ENCODE measurements around the gene NIT1.

The NIT1 gene

DNA sequence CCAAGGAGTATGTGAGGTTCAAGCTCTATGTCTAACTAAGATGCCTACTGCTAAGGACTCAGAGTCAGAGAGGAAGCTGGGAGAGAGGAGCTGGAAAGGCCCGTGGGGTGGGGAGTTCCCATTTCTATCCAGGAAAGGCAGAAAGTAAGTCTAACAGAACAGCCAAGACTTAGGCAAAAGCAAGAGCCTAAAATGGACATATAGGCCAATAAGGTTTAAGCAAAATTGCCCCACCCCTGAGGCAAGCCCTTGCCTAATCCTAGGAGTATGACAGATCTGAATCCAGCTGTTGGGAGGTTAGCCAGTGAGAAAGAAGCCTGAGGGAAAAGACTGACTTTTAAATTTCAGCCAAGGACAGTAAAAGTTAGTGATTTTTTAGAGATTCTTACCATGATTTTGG is 21.4 kb upstream of the NIT1 start:
- Histone ChIP-seq H3K27me3 (ENCODE audit: insufficient read depth, low read length) (no peaks in the 10 kb centered on the region), H2AFZ (ENCODE audit: low read length, unreplicated experiment) (no peak overlapping the region), H3K79me2 (ENCODE audit: control insufficient read depth, insufficient read depth, low read length, unreplicated experiment) (no peaks in the 10 kb centered on the region), H3K4me1 (ENCODE audit: control insufficient read depth, insufficient read depth, low read length, unreplicated experiment) (peaks cover 17% of the 10 kb centered on the region), H3K27ac (ENCODE audit: low read depth, low read length) (no peak overlapping the region), H3K36me3 (ENCODE audit: insufficient read depth, low read length) (no peaks in the 10 kb centered on the region), H3K4me3 (ENCODE audit: low read depth, low read length) (no peak overlapping the region)

DNA sequence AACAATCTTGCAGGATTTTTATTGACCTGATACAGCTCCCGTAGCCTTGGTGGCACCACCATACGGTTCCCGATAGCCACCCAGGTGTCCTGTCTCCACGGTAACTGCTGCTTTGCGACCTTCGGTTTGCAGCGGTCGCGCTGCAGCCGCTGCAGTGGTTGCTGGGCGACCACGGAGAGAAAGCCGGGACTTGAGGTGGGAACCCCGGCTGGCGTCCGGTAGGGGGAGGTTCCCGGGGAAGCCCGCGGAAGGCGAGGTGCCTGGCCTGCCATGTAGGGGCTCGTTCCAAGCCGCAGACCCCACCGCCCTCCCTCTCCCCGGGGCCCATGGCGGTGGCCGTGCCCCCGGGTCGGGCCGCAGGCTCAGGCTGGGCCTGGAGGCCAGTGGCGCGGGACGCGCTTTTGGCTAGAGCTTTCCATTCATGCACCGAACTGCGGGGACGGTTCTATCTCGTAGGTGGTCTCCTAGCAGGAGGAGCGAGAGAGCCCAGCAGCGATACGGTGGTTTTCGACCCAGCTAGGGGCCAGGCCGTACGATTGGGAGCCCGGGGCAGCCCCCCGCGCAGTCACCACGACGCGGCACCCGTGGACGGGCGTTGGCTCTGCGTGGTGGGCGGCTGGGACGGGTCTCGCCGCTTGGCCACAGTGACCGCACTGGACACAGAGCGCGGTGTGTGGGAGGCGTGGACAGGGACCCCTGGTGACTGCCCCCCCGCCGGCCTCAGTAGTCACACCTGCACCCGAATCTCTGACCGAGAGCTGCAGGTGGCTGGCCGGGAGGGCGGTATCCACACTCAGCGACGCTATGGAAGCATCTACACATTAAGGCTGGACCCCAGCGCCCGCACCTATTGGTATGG is 19.5 kb upstream of the NIT1 start, which contains the start of gene KLHDC9:
KLHDC9 (plus strand) TSS at position 152 of the 859 bp plus-strand sequence; CDS start at position 327, 175 bp downstream.
- Histone ChIP-seq H3K36me3 (ENCODE audit: insufficient read depth, low read length) (no peaks in the 10 kb centered on the region), H3K27ac (ENCODE audit: low read depth, low read length) (no peak within 1 kb of the TSS), H3K4me3 (ENCODE audit: low read depth, low read length) (peak within 1 kb of the TSS; percentile 75), H3K79me2 (ENCODE audit: control insufficient read depth, insufficient read depth, low read length, unreplicated experiment) (no peaks in the 10 kb centered on the region), H3K4me1 (ENCODE audit: control insufficient read depth, insufficient read depth, low read length, unreplicated experiment) (peaks cover 4% of the 10 kb centered on the region), H2AFZ (ENCODE audit: low read length, unreplicated experiment) (peak within 1 kb of the TSS; percentile 47), H3K27me3 (ENCODE audit: insufficient read depth, low read length) (no peaks in the 10 kb centered on the region)

DNA sequence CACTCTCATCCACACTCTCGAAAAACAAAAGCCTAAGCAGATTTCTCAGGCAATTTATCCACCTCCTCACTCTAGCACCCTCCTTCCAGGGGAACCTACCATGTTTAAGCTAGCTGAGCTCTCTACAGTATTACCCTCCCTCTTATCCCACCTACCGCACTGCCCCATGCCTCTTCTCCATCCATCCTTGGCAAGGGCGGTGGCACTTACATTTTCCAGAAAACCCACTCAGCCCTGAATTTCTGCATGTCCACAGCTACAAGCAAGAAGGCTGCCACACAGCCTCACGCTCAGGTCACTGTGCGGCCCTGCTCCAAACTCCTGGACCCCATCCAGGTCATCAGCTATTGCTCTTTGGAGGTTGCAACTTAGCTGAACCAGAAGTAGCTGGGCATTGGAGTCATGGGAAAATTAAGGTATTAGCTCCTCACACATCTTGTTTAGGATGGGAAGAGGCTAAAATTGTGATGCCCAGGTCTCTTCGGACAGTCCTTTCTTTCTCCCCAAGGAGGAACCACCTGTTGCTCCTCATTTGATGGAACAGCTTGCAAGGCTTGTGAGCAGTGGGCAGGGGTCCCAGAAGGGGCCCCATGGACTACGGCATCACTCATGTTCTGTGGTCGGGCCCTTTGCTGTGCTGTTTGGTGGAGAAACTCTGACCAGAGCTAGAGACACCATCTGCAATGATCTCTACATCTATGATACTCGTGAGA is 18.7 kb upstream of the NIT1 start:
- no peak overlapping the region for H3K4me3 ChIP-seq (ENCODE audit: low read depth, low read length)
- H3K27ac ChIP-seq (ENCODE audit: low read depth, low read length), result no peak overlapping the region
- H2AFZ ChIP-seq (ENCODE audit: low read length, unreplicated experiment), result no peak overlapping the region
- H3K27me3 ChIP-seq (ENCODE audit: insufficient read depth, low read length), result no peaks in the 10 kb centered on the region
- H3K79me2 ChIP-seq (ENCODE audit: control insufficient read depth, insufficient read depth, low read length, unreplicated experiment), result peaks cover 4% of the 10 kb centered on the region
- H3K36me3 ChIP-seq (ENCODE audit: insufficient read depth, low read length), result no peaks in the 10 kb centered on the region
- H3K4me1 ChIP-seq (ENCODE audit: control insufficient read depth, insufficient read depth, low read length, unreplicated experiment), result peaks cover 3% of the 10 kb centered on the region

DNA sequence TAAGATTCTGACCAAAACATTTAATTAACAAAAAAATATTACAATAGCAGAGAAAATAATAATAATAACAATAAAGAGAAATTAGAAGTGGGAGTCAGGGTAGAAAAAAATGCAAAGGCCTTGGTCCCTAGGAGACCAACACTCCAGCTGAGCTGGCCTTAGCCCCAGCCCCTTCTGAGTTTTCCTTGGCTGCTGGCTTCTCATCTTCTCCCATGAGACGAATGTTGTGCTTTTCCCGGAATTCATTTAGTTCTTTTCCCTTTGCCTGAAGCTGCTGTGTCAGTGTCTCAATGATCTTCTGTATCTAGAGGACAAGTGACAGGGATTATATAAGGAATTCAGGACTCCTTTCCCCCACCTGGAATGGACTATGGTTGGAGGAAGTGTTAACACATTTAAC is 17.3 kb upstream of the NIT1 start:
- no peaks in the 10 kb centered on the region for H3K27me3 ChIP-seq (ENCODE audit: insufficient read depth, low read length)
- peaks cover 3% of the 10 kb centered on the region for H3K4me1 ChIP-seq (ENCODE audit: control insufficient read depth, insufficient read depth, low read length, unreplicated experiment)
- no peak overlapping the region for H2AFZ ChIP-seq (ENCODE audit: low read length, unreplicated experiment)
- H3K27ac ChIP-seq (ENCODE audit: low read depth, low read length), result no peak overlapping the region
- H3K36me3 ChIP-seq (ENCODE audit: insufficient read depth, low read length), result no peaks in the 10 kb centered on the region
- H3K79me2 ChIP-seq (ENCODE audit: control insufficient read depth, insufficient read depth, low read length, unreplicated experiment), result peaks cover 10% of the 10 kb centered on the region
- no peak overlapping the region for H3K4me3 ChIP-seq (ENCODE audit: low read depth, low read length)

DNA sequence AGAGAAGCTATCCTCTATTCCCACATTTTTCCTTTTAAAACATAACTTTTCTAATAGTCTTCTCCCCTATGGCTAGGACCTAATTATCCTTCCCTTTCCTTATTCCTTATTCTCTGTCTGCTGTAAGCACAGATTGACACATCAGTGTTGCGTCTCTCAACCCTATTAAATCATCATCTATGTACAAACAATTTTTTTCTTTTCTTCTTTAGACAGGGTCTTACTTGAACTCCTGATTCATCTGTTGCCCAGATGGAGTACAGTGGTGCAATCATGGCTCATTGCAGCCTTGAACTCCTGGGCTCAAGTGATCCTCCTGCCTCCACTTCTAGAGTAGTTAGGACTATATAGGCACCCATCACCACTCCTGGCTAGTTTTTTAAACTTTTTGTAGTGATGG is 11.5 kb upstream of the NIT1 start:
- 0 out of 2 replicates have a peak, but pooled peaks cover 5% of the 10 kb centered on the region for H3K36me3 ChIP-seq (ENCODE audit: insufficient read depth, low read length)

DNA sequence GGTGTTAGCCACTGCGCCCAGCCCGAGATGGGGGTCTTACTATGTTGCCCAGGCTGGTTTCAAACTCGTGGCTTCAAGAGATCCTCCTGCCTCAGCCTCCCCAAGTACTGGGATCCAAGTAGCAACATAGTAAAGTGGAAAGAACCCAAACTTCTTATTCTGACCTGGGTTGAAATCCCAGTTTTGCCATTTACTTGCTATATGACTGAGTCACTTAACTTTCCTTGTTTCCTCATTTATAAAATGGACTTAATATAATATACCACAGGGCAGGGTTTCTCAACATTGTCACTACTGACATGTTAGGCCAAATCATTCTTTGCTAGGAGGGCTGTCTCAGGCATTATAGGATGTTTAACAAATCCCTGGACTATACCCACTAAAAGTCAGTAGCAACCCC is 6.8 kb upstream of the NIT1 start:
- no peak overlapping the region for H2AFZ ChIP-seq (ENCODE audit: low read length, unreplicated experiment)
- 0 out of 2 replicates have a peak, but pooled peaks cover 8% of the 10 kb centered on the region for H3K36me3 ChIP-seq (ENCODE audit: insufficient read depth, low read length)
- no peaks in the 10 kb centered on the region for H3K27me3 ChIP-seq (ENCODE audit: insufficient read depth, low read length)
- no peak overlapping the region for H3K27ac ChIP-seq (ENCODE audit: low read depth, low read length)
- no peak overlapping the region for H3K4me3 ChIP-seq (ENCODE audit: low read depth, low read length)
- peaks cover 77% of the 10 kb centered on the region for H3K79me2 ChIP-seq (ENCODE audit: control insufficient read depth, insufficient read depth, low read length, unreplicated experiment)
- peaks cover 18% of the 10 kb centered on the region for H3K4me1 ChIP-seq (ENCODE audit: control insufficient read depth, insufficient read depth, low read length, unreplicated experiment)

More for the DNA sequence above, 11.5 kb upstream of the NIT1 start:
- H3K27ac ChIP-seq (ENCODE audit: low read depth, low read length), result no peak overlapping the region
- H3K79me2 ChIP-seq (ENCODE audit: control insufficient read depth, insufficient read depth, low read length, unreplicated experiment), result peaks cover 46% of the 10 kb centered on the region
- no peak overlapping the region for H2AFZ ChIP-seq (ENCODE audit: low read length, unreplicated experiment)
- H3K4me1 ChIP-seq (ENCODE audit: control insufficient read depth, insufficient read depth, low read length, unreplicated experiment), result no peaks in the 10 kb centered on the region
- no peaks in the 10 kb centered on the region for H3K27me3 ChIP-seq (ENCODE audit: insufficient read depth, low read length)
- H3K4me3 ChIP-seq (ENCODE audit: low read depth, low read length), result no peak overlapping the region

DNA sequence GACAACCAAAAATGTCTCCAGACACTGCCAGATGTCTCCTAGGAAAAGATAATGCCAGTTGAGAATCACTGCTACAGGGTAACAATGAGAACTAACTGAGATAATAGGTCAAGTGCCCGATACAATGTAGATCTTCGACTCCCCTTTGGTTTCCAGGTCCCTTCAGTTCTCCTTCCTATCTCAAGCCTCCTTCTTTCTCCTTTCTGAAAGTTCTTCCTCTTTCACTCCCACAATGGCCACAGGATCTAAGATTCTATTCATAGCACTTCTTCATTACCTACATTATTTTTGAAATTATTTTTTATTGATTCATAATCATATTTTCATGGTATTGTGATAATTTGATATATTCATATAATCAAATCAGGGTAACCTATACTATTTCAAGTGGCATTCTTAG is 6.4 kb upstream of the NIT1 start:
- H3K79me2 ChIP-seq (ENCODE audit: control insufficient read depth, insufficient read depth, low read length, unreplicated experiment), result peaks cover 77% of the 10 kb centered on the region
- peaks cover 21% of the 10 kb centered on the region for H3K4me1 ChIP-seq (ENCODE audit: control insufficient read depth, insufficient read depth, low read length, unreplicated experiment)

DNA sequence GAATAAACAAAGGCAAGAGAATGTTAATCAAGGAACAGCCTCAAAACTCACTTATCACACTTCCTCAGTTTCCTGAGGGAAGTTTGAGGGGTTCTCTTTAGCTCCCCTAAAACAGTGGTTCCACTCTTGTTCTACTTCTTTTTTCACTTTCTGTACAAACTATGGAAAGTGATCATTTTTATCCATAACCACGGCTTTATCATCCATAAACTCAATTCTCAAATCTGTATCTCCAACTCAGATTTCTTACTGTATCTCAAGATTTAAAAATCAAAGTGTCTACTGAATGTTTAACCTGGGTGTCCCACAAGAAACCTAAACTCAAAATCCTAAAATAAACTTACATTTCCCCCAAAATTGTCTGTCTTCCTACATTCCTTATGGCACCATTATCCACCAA is 4.0 kb upstream of the NIT1 start:
- Histone ChIP-seq H3K36me3 (ENCODE audit: insufficient read depth, low read length) (0 out of 2 replicates have a peak, but pooled peaks cover 8% of the 10 kb centered on the region), H3K4me1 (ENCODE audit: control insufficient read depth, insufficient read depth, low read length, unreplicated experiment) (peaks cover 25% of the 10 kb centered on the region), H3K27ac (ENCODE audit: low read depth, low read length) (no peak overlapping the region), H3K27me3 (ENCODE audit: insufficient read depth, low read length) (no peaks in the 10 kb centered on the region), H3K4me3 (ENCODE audit: low read depth, low read length) (no peak overlapping the region), H2AFZ (ENCODE audit: low read length, unreplicated experiment) (no peak overlapping the region), H3K79me2 (ENCODE audit: control insufficient read depth, insufficient read depth, low read length, unreplicated experiment) (peaks cover 78% of the 10 kb centered on the region)

More for the DNA sequence above, 6.4 kb upstream of the NIT1 start:
- H3K27ac ChIP-seq (ENCODE audit: low read depth, low read length), result no peak overlapping the region
- H3K36me3 ChIP-seq (ENCODE audit: insufficient read depth, low read length), result 0 out of 2 replicates have a peak, but pooled peaks cover 8% of the 10 kb centered on the region
- H3K27me3 ChIP-seq (ENCODE audit: insufficient read depth, low read length), result no peaks in the 10 kb centered on the region
- H2AFZ ChIP-seq (ENCODE audit: low read length, unreplicated experiment), result no peak overlapping the region
- no peak overlapping the region for H3K4me3 ChIP-seq (ENCODE audit: low read depth, low read length)

DNA sequence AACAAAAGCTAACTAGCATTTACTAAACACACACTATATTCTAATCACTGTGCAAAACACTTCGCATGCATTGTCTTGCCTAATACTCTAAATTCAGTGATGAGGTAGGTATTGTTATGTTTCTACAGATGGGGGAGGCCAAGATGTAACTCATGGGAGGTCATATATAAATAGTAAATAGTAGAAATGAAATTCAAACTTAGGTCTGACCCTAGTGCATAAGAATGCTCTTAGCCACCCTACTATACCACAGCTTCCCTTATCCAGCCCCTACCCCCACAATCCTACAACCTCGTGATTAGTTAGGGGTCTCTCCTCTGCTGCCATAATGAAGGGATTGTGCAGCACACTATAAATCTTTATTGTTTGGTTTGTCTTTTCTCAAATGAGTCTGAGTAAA is 3.3 kb upstream of the NIT1 start:
- Histone ChIP-seq H3K4me3 (ENCODE audit: low read depth, low read length) (no peak overlapping the region), H3K36me3 (ENCODE audit: insufficient read depth, low read length) (0 out of 2 replicates have a peak, but pooled peaks cover 5% of the 10 kb centered on the region), H3K27ac (ENCODE audit: low read depth, low read length) (peak overlapping the region; percentile 3; the same call in 1 of the 2 replicates), H3K4me1 (ENCODE audit: control insufficient read depth, insufficient read depth, low read length, unreplicated experiment) (peaks cover 31% of the 10 kb centered on the region), H2AFZ (ENCODE audit: low read length, unreplicated experiment) (no peak overlapping the region), H3K27me3 (ENCODE audit: insufficient read depth, low read length) (no peaks in the 10 kb centered on the region), H3K79me2 (ENCODE audit: control insufficient read depth, insufficient read depth, low read length, unreplicated experiment) (peaks cover 79% of the 10 kb centered on the region)

DNA sequence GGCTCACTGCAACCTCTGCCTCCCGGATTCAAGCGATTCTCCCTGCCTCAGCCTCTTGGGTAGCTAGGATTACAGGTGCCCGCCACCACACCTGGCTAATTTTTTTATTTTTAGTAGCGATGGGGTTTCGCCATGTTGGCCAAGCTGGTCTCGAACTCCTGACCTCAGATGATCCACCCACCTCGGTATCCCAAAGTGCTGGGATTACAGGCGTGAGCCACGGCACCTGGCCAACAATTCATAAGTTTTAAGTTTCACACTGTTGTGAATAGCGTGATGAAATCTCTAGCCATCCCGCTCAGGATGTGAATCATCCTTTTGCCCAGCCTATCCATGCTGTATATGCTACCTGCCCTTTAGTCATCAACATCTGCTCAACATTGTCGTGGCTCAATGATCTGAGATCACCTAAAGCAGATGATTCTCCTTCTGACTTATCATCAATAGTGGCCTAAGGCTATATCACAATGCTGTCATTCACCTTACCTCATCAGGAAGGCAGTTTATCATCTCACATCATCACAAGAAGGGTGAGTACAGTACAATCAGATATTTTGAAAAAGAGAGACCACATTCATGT is 2.7 kb upstream of the NIT1 start:
- H3K27ac ChIP-seq (ENCODE audit: low read depth, low read length), result peak overlapping the region; percentile 13; the same call in 1 of the 2 replicates
- peaks cover 38% of the 10 kb centered on the region for H3K4me1 ChIP-seq (ENCODE audit: control insufficient read depth, insufficient read depth, low read length, unreplicated experiment)
- H3K36me3 ChIP-seq (ENCODE audit: insufficient read depth, low read length), result peaks cover 8% of the 10 kb centered on the region; the same call in 1 of the 2 replicates
- no peak overlapping the region for H3K4me3 ChIP-seq (ENCODE audit: low read depth, low read length)
- no peak overlapping the region for H2AFZ ChIP-seq (ENCODE audit: low read length, unreplicated experiment)
- H3K27me3 ChIP-seq (ENCODE audit: insufficient read depth, low read length), result no peaks in the 10 kb centered on the region
- H3K79me2 ChIP-seq (ENCODE audit: control insufficient read depth, insufficient read depth, low read length, unreplicated experiment), result peaks cover 78% of the 10 kb centered on the region
